ENCODE data around the gene TCEANC2.

- TF ChIP-seq EZH2 (IDR thresholded peaks at IDR 0.05; ENCODE audit: borderline replicate concordance, low read length), result no peak
- TF ChIP-seq CTCF (conservative IDR thresholded peaks at IDR 0.05 in 1 of 2, IDR thresholded peaks at IDR 0.05 in 1 of 2; ENCODE audit: extremely low read depth in 1 of 2, insufficient read depth in 1 of 2, low read depth in 1 of 2, low read length in 2 of 2), result no peak
These were observed 41.4 kb upstream of the TCEANC2 start for GRCh38 chr1:54012008-54012325.
